Heart left ventricle (tissue), 13 donors: ENCODE data around the gene LYPD1.

Experiments used
- CTCF ChIP-seq, 12 donors: fragments of 200-600 bp; sonication (generic) in 4 of 12; IDR thresholded peaks; one replicate each; pipeline versions ENCODE4 v1.5.0 to v1.8.0; 2018 to 2022; ENCODE audit warnings: antibody characterized with exemption in 12 of 12, mild to moderate bottlenecking in 5 of 12
- POLR2A ChIP-seq, 2 donors: fragments of 450-650 bp; IDR thresholded peaks; one replicate each; pipeline ENCODE4 v1.6.1; 2017; ENCODE audit warnings: antibody characterized with exemption in 2 of 2, mild to moderate bottlenecking in 2 of 2, moderate library complexity in 2 of 2
- donor health status: ischemic (EF 13 %, LVEDD 7.1; RV severe dilation, severe dysfunction).
- donor health status: DM: no; HTN: yes; CAD: no.
- donor health status: DM: no; HTN: no; CAD: no.
- donor health status: ischemic (EF 25% LVEDD 6.9; RV normal size, moderate dysfunction).
- donor health status: ischemic (EF 25% LVEDD 5.7; RV mildly dilated, moderate dysfunction).
- donor health status: ischemic (EF 35%, LVEDD 5.7; RV mildly dilated, moderate dysfunction).
- donor health status: nonischemic (EF 11% LVEDD 7.7; RV severe dilation, severe dysfunction).
- donor health status: DM: yes; HTN: yes; CAD: no.
- donor health status: PGD.
- donor health status: ischemic (EF 29% LVEDD 5.4; RV normal size, mild dysfunction).
- donor health status: nonischemic (EF 23%, LVEDD 6.1; RV moderate dilation, normal function).

DNA sequence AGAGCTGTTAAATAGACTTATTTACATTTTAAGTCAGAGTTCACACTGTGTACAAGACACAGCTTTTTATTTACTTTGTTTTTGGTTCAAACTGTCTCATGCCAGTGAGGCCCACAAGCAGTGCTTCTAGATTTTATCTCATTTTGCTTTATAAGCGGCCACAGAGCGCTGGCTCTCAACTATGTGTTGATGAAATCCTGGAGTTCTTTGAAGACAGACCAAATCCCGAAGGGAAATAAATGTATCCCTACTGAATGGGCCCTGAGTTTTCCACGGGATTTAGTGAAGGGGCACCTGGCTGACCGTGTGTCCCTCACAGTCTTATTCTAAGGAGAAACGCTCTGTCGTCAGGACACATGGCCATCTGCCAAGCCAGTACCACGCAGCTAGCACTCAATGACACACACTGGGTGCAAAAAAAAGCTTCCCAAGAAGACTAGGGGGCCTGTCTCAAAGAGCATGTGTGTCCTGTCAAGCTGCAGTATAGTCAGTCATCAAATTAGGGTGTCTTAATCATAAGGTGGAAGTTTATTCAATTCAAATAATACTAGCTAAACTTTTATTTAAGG, 23.4 kb downstream of the LYPD1 start:
- no peak for TF ChIP-seq CTCF (IDR thresholded peaks at IDR 0.05)
- TF ChIP-seq POLR2A (IDR thresholded peaks at IDR 0.05), result no peak
